HG02798 (cell line): ENCODE measurements around the gene FBLN5.
"Not testable (repeated sequence)": the region's sequence is repeated elsewhere in the genome, so short reads cannot be mapped to it uniquely, and the experiment has no call there.

Experiments
- ATAC-seq: cut with Tn5 transposase; IDR thresholded peaks from one replicate; pipeline ENCODE4 v1.9.1; 2021; ENCODE audit warnings: mild to moderate bottlenecking; ENCODE audit not compliant: unreplicated experiment, poor library complexity

Gene FBLN5

DNA sequence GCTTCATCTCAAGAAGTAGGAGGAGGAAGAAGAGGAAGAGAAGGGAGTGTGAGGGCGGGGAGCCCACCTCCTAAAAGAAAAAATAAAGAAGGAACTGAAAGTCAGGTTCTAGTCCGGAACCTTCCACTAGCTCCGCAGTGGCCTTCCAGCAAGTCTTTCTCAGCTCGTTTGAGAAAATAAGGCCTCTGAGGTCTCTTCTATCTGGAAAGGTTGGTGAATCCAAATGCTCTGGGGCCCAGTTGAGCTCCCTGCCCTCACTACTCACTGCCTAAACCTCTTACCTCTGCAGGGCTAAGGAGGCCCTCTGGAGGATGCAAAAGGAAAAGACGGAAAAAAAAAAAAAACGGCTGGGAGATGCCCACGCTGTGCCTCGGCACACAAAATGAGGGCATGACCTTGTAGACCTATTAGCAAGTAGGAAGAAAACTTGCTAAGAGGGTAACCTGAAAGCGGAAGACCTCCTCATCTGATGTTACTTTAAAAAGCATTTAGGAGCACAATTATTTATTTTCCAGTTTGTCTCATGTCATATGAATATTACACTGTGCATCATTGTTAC lies 35.9 kb downstream of the FBLN5 start:
- ATAC-seq: peak; percentile 47

DNA sequence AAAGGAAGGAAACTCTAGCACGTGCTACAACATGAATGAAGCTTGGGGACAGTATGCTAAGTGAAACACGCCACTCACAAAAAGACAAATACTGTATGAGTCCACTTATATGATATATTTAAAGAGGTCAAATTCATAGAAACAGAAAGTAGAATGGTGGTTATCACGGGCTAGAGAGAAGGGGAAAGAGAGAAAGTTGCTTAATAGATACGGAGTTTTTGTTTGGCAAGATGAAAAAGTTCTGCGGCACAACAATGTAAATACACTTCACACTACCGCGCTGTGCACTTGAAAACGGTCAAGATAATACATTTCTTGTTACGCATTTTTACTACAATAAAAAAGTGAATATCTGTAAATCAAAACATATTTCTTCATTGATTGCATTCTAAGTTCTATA lies 37.3 kb downstream of the FBLN5 start:
- no peak for ATAC-seq

DNA sequence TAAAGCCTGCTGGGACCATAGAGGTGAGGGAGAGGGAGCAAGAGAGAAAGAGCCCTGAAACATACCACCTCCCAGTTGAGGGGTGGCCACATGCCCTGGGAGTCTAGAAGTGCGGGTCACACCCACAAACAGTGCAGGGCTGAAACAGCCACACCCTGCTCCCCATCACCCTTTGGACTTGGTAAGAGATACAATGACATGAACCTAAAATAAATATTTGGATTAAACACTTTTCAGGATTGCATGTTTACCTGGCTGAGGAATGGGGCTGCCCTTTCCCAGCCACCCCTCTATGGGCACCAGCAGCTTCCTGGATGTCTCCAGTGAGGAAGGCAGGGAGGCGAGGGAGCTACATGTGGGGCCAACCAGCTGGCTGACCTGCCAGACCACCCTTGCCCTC lies 41.1 kb downstream of the FBLN5 start:
- no peak for ATAC-seq

DNA sequence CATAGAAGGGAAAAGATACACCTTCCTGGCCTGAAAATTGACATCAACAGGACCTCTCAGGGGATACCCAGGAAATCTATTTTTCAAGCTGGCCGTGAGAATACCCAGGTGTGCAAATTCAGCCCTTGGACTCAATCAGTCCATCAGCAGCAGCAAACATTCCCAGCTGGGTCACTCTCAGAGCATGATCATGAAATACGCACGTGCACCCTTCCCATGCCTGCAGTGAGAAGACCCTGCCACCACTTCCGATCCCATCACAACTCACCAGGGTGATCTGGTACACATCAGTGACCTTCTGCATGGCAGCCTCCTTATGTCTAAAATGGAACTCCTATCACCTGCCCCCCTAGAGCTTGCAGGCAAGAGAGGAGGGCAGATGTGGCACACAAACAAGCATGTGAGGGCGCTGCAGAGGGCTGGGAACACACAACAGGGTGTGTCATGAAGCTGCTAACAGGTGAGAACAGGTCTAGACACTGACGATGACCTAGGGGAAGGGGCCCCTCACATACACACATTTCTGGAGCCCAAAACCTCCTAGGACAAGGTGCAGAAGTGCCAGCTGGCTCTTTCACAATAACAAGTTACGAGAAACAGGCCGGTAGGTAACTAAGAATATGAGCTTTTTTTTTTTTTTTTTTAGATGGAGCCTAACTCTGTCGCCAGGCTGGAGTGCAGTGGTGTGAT lies 42.4 kb downstream of the FBLN5 start:
- ATAC-seq: no peak

DNA sequence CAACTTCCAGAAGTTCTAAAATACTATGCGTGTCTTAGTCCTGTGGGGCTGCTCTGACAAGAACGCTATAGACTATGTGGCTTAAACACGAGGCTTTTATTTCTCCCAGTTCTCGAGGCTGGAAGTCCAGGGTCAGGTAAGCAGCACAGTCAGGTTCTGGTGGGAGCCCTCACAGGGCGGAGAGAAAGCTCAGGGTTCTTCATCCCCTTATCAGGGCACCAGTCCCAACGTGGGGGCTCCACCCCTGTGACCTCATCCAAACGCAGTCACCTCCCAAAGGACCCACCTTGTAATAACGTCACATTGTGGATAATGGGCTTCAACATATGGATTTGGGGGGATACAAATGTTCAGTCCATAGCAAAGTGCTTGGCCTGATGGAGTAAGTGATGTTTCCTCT lies 43.0 kb downstream of the FBLN5 start:
- ATAC-seq: no peak

DNA sequence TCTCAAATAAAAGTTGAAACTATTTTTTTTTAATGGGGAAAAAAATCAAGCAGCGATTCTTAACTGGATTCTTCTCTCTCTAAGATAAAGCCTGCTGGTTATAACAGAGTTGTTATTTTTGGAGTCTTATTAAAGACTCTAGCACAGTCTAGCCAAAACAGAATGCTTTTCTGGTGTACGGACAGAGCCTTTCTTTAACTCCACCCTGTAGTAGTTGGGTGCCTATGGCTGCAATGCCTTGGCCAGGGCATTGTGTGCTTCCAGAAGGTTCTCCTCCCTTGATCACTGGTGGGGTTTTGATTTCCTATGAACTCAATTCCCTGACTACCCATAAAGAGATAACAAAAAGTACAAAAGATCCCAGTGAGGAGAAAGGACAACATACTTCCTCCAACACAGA lies 44.4 kb downstream of the FBLN5 start:
- no peak for ATAC-seq

DNA sequence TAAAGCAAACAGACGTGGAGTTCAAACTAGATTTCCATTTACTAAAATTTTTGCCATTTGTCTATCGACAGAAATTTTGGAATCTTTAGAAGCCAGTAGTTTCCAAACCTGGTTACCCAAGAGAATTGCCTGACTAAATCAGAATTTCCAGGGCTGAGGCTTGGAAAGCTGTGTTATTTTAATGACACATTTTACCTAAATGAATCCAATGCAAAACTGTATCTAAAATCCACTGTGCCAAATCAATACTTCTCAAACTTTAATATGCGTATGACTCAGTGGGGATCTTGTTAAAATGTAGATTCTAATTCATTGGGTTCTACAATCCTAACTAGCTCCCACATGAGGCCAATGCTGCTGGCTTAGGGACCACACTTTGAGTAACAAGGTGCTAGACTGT lies 45.2 kb downstream of the FBLN5 start:
- no peak for ATAC-seq

DNA sequence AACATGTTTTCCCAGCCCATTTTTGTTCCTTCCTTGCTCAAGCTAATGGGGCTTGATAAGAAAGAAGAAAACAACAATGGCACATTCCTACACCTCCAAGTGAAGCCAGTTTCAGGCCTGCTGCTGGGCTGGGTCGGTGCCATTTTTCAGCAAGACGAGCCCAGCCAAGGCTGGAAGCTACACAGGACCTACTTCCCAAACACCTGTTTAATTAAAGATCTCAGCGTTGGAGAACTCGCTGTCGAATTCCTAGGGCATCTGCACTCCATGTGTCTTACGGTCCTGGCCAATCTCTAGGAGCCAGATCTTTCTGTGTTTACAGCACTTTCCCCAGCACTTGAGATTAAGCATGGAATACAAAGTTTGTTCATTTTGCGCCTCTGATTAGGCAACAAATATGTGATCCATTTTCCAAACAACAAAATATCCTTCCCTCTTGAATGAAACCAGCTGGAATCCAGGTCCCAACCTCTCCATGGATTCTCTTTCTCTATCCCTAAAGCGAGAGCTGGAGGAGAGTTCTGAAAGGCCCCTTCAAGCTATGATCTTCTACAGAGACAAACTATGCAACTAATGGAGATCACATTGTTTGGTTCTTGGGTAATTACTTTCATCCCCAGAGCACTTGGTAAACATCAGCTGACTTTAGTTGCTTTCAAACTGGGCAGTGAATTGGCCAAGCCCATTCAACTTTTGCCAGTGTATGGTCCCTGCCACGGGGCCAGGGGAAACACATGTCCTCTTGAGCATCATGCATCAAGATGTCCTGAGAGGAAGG lies 45.9 kb downstream of the FBLN5 start:
- ATAC-seq: no peak

DNA sequence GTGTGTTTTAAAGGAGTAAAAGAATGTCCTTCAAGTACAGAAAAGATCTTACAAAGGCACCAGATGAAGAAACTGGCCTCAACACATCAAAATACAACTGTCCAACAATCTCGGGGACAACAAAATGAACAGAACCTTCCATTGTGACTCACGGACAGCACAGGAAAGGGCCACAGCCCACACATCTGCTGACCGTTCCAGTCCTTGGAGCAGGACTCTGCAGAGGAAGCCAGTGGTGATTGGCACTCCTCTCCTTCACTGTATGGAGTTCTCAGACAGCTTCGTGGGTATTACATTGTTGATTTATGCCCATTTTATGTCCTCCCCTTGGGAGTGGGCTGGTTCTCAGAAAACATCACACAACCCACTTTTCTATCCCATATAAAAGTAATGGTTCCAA lies 47.7 kb downstream of the FBLN5 start:
- ATAC-seq: no peak

DNA sequence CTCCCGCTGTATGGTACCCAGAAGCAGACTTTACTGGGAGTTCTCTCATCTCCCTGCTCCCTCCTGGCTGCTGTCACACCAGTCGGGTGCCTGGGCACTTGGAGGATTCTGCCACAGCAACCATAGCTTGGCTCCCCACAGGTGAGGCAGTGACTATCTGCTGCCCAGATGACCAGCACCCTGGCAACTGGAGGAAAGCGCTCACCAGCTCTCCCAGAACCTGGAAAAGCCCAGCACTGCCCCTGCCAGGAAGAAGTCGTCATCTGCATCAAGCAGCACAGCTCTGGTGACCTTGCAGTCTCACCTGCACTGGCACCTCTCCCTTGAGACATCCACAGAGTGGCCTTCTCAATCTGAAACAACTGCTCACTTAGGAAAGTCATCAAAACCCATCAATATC lies 48.3 kb downstream of the FBLN5 start:
- no peak for ATAC-seq

DNA sequence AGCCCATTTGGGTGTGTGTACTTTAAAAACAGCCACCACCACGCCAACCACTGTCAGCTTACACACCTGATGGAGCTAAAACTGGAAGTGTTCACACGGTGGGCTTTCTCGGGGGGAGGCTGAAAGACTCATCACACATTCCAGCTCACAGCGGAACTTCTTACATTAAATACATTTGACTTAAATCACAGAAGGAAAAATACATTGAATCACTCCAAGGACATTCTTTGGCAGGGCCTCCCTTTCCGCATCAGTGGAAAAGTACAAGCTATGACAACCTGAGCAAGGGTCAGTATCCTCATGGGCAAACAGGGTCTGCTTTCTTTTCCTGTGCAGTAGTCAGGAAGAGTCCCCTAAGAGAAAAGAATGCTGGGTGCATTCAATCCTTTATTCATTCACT lies 49.1 kb downstream of the FBLN5 start:
- no peak for ATAC-seq

DNA sequence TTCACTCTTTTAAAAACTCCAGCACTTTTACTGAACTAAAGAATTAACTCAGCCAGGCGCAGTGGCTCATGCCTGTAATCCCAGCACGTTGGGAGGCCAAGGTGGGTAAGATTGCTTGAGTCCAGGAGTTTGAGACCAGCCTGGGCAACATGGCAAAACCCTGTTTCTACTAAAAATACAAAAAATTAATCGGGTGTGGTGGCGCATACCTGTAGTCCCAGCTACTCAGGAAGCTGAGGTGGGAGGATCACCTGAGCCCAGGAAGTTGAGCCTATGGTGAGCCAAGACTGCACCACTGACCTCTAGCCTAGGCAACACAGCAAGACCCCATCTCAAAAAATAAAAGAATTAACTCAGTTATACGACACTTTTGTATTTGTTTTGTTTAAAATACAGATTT lies 49.8 kb downstream of the FBLN5 start:
- not testable (repeated sequence) for ATAC-seq

DNA sequence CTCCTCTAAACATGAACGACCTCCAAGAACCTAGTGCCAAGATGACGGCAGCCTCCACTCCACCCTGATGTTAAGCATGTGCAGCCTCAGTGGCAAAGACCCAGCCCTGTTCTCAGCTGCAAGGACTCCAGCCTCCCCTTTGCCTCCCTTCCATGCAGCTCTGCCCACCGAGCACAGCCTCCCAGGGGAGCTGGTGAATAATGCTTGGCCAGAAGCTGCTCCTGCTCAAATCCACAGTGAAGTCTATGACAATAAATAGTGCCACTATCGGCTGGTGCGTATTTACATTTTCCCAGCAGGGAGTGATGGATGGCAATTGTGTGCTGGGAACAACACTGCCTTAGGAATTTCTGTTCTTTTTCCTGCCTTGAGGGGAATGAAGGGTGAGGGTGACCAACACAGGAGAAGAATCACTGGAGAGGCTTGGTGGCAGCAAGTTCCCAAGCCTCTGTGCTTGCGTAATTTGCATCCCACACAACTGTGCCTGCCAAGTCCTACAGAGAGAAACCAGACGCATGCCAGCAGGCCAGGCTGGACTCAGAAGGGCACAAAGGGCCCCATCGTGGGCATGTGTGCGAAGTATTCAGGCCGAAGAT lies 50.3 kb downstream of the FBLN5 start:
- no peak for ATAC-seq

DNA sequence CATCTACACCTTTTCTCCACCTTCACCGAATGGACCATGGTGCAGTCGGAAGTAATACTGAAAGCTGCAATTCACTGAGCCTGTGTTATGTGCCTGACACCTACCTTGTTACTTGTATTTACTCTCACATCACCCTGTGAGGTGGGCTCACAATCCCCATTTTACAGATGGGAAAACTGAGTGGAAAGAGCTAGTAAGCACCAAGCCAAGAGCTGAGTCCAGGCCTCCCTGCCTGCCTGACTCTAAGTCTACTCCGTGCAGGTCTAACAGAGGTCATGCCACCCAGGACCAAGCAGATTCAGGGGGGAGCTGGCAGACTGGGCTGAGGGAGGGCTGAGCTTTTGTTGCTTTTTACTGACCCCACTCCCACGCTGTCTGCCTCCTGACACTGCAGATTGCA lies 51.1 kb downstream of the FBLN5 start:
- no peak for ATAC-seq

DNA sequence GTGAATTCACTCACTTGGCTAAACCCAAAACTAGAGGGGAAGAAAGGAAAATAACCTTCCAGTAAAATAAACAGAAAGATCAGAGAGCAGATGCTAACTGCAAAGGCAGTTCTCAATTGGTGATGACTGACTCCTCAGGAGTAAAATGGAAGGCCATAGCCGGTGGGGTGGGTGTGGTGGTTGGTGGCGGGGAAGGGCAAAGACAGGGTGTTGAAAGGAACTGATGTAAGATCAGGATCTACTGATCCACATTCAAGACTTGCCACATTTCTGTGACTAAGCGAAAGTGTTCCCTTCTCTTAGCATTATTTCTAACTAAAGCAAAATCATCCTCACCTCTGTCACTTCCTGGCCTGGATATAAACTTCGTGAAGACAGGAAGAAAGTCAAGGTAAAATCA lies 53.8 kb downstream of the FBLN5 start:
- no peak for ATAC-seq

DNA sequence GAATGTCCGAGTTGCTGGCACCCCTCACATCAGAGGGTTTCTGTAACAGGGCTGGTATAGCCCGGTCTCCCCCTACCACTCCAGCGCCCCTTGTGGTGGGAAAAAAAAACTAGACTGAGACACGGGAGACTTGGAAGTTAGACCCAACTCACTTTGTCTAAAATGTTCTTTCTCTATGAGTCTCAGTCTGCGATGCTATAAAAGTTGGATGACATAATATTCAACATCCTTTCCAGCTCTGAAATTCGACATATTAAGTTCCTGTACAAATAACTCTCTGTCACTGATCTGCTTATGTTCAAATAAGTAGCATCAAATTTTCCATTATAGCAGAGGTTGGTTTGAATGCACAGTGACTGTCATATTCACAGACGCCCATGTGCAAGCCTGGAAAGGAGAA lies 54.5 kb downstream of the FBLN5 start:
- no peak for ATAC-seq

DNA sequence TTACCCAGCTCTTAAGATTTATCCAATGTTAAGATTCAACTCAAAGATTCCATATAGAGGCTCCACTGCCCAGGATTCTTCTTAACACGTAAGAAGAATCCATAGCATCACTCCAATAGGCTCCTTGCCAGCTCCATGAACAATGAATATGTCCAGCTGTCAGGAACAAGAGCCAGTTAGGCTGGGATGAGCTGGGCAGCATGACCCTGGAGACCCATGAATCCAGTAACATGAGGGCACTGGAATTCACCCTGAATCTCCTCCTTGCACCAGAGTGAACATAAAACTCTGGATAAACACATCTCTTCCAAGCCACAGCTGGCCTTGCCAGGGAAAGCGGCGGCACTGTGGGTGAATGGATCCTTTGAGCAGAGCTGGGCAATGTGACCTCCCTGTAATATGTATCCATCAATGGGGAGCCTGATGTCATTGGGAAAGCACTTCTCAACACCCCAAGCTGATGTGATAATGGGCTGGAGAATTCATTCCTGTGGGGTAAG lies 55.7 kb downstream of the FBLN5 start:
- ATAC-seq: no peak

DNA sequence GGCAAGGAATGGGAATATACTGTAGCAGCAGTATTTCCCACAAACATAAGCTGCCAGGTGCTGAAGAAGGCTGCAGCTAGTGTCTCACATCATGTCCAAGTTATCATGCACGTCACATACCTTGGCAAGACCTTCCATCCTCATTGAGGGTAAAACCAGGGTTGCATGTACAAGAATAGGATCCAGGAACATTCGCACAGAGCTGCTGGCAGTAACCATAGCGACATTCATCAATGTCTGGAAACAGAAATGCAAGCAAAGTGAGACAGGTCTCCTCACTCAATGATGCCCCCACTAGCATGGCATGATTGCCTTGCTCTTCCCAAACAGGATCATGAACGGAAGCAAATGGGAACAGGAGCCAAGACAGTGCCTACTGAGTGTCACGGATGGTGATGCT lies 56.4 kb downstream of the FBLN5 start:
- ATAC-seq: no peak

DNA sequence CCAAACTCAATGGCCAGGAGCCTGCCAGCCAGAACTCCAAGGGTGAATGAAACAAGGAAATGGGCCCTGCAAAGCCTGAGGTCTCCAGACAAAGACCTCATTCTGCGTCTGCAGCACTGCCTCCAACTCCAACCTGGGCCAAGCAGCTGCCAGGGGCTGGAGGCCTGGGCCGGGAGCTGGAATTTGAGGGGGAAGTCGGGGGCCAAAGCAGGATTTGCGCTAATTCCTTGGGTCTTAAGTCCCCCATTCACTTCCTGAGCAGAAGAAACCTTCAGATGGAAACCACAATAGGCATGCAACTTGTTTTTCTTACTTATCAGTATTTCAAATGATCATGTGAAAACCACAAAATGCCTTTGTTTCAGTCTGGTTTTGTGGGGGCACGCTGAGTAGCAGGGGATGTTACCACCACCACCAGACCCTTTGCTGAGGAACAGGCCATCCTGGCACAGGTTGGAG lies 57.2 kb downstream of the FBLN5 start:
- no peak for ATAC-seq

DNA sequence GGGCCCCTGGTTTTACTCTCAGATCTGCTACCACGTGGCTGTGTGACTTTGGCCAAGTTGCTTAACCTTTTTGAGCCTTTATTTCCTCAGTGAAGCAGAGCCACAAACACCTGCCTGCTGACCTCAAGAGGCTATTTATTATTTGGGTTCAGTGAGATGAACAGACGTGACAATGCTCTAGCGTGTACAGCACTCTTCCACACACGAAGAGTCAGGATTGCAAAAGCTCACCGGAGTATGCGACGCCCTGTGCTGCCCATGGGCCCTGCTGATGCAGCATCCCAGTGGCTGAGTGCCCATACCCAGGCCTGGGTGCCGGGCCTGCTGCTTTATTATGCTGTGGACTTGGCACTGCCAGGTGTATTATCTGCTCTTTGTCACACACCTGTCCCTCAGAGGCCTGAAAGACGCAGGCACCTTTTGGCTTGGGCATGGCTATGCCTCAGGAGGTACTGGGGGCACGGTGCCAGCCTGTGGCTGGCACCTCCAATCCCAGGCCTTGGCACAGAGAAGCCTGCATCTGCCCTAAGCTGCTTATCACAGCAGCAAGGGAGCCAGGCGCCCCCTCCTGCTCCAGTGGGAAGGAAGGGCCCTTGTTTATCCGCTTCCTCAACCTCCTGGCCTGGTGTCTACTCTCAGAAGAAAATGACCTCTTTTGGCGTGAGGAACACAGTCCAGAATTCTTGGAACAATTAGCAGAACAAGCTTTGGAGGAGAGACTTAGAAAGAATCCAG lies 57.9 kb downstream of the FBLN5 start:
- ATAC-seq: no peak
